ENCODE results near the gene CPNE2.
"Not testable (repeated sequence)": the region's sequence is repeated elsewhere in the genome, so short reads cannot be mapped to it uniquely, and the experiment has no call there.

CPNE2 gene

GRCh38 chr16:57178793-57179212 is 86.4 kb downstream of the CPNE2 start:
- DNase-seq: no peak

- no peak for DNase-seq
Observed at GRCh38 chr16:57179215-57179828, 86.9 kb downstream of the CPNE2 start.

- no peak for DNase-seq
Observed at GRCh38 chr16:57184113-57184512, 91.7 kb downstream of the CPNE2 start.

- DNase-seq: no peak
Observed at GRCh38 chr16:57184887-57185445, 92.6 kb downstream of the CPNE2 start.

- no peak for DNase-seq
Observed at GRCh38 chr16:57185446-57185944, 93.1 kb downstream of the CPNE2 start.

- DNase-seq: peak; percentile 92 to 94
Observed at GRCh38 chr16:57185945-57186871, 93.8 kb downstream of the CPNE2 start, which contains the start of the genes PSME3IP1 and RSPRY1. Gene PSME3IP1 (minus strand): TSS chr16:57186039. CDS start chr16:57173854, 12,185 bp downstream. Gene RSPRY1 (plus strand): TSS chr16:57186329. CDS start chr16:57204659, 18,330 bp downstream.

- no peak for DNase-seq
Observed at GRCh38 chr16:57186872-57187854, 94.8 kb downstream of the CPNE2 start.

GRCh38 chr16:57187902-57188710 is 95.7 kb downstream of the CPNE2 start:
- not testable (repeated sequence) for DNase-seq

- no peak for DNase-seq
Observed at GRCh38 chr16:57188711-57189002, 96.3 kb downstream of the CPNE2 start.

GRCh38 chr16:57189527-57189926 is 97.1 kb downstream of the CPNE2 start:
- DNase-seq: not testable (repeated sequence)

GRCh38 chr16:57190136-57190535 is 97.8 kb downstream of the CPNE2 start:
- no peak for DNase-seq

- no peak for DNase-seq
Observed at GRCh38 chr16:57191056-57191571, 98.7 kb downstream of the CPNE2 start.

GRCh38 chr16:57192146-57192545 is 99.8 kb downstream of the CPNE2 start:
- no peak for DNase-seq

GRCh38 chr16:57192720-57193486 is 100.5 kb downstream of the CPNE2 start:
- DNase-seq: no peak

GRCh38 chr16:57194512-57194911 is 102.1 kb downstream of the CPNE2 start:
- peak; percentile 6 to 30 for DNase-seq

- DNase-seq: no peak
Observed at GRCh38 chr16:57196286-57196685, 103.9 kb downstream of the CPNE2 start.

GRCh38 chr16:57196753-57197152 is 104.4 kb downstream of the CPNE2 start:
- DNase-seq: no peak
